A204.1 (cell line): ENCODE data around the gene MAP3K13.
"Not testable (repeated sequence)": the region's sequence is repeated elsewhere in the genome, so short reads cannot be mapped to it uniquely, and the experiment has no call there.

ENCODE experiments used
- FAIRE-seq: peaks from 2 replicates; lab custom pipeline; 2012; peaks lifted over from hg19 to GRCh38; lab: Jason Lieb, UNC

MAP3K13 gene

GRCh38 chr3:185341616-185342458 lies 21.1 kb upstream of the MAP3K13 start:
- FAIRE-seq, result no peak

- FAIRE-seq, result no peak
These were observed 20.3 kb upstream of the MAP3K13 start for GRCh38 chr3:185342459-185343174.

DNA sequence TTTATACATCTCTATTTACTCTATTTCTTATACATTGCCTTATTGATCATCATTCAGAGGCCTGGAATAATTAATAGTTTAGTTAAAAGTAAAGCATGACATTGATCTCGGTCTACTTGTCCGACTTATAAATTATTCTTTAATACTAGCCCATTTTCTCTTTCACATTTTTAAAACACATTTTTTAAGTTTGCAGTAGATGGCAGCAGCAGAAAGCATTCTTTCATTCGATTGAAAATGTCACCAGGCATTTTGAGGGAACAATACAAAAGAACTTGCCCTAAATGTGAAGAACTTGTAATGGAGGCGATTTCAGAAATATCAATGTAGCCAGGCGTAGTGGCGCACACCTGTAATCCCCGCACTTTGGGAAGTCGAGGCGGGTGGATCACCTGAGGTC lies 15.5 kb upstream of the MAP3K13 start:
- no peak for FAIRE-seq

DNA sequence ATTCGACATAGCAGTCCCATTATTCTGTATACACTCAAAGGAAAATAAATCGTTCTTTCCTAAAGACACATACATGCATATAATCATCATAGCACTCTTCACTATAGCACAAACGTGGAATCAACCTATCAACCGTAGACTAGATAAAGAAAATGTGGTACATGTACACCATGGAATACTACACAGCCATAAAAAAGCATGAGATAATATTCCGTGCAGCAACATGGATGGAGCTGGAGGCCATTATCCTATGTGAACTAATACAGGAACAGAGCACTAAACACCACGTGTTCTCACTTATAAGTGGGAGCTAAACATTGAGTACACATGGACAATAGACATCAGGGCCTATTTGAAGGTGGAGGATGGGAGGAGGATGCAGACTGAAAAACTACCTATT lies 12.1 kb upstream of the MAP3K13 start:
- FAIRE-seq, result no peak

GRCh38 chr3:185351396-185351795 lies 11.5 kb upstream of the MAP3K13 start:
- FAIRE-seq, result no peak

GRCh38 chr3:185353225-185353624 lies 9.7 kb upstream of the MAP3K13 start:
- no peak for FAIRE-seq

DNA sequence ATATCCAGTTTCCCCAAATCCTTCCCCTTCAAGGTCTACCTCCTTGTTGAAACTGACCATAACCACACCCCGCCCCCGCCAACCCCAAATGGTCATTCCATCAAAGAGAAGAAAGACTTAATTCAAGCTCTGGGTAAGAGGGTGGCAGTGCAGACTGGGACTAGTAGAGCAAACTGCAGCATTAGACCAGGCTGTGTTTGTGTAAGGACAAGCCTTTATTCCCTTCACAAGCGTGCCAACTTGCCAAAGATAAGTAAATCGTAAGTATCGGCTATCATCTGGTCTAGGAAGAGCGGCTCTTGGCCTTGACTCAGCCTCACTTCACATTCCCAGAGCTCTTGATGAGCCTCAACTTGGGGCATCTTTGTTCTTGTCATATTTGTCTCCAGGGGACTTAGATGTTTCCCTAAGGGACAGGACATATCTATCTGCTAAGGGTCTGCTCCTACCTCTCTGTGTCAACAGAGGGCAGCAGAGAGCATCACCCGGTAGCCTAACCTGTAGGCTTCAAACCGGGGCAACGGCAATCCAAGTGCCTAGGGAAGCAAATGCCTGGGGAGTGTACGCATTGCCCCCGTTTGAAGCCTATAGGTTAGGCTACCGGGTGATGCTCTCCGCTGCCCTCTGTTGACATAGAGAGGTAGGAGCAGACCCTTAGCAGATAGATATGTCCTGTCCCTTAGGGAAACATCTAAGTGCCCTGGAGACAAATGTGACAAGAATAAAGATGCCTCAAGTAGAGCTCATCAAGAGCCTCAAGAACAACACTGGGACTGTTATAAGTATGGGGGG lies 8.9 kb upstream of the MAP3K13 start:
- no peak for FAIRE-seq

- no peak for FAIRE-seq
These were observed 6.4 kb upstream of the MAP3K13 start for GRCh38 chr3:185356499-185356898.

DNA sequence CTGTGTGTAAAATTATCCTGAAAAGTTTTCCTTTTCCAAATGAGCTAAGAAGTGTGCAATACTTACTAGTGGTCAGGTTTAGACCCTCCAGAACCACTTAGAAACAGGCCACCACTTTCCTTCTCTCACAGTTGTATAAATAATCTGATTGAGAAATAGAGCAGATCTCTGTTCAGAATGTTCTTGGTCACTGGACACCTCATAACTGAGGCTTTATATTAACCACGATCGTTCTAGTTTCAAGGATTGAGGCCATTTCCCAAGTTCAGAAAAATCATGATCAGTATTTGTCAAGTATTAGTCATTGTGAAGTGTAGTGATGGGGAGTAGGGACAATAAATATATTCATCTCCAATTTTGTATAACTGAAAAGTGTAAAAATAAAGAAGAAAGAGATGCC lies 1.0 kb upstream of the MAP3K13 start:
- no peak for FAIRE-seq

- no peak for FAIRE-seq
These were observed 797 bp downstream of the MAP3K13 start for GRCh38 chr3:185363662-185364203.

DNA sequence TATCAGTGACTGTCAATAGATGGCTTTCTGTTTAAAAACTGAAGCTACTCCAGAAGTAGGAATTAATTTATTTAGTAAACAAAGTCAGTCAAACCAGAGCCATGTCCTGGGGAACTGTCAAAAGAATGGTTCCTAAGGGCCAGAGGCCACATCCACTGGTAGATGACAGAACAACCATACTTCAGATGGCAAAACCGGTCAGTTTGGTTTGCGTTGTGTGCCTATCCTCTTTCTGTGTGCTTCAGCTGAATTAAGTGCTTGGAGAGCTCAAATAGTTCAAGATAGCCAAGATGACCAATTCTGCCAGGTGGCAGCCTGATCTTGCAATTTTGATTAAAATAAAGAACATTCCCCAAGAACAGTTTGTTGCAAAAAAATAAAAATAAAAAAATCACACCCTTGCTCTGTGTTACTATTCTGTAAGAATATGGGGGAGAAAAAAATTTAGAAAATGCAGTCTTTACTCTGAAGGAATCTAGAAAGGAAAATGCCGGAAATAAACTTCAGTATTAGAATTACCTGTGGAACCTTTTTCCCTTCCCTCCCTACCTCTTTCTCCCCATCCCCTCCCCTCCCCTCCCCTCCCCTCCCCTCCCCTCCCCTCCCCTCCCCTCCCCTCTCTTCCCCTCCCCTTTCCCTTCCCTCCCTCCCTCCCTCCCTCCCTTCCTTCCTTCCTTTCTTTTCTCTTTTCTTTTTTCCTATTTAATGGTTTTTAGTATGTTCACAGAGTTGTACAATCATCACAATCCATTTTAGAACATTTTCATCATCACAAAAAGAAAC lies 2.5 kb downstream of the MAP3K13 start:
- FAIRE-seq, result no peak

DNA sequence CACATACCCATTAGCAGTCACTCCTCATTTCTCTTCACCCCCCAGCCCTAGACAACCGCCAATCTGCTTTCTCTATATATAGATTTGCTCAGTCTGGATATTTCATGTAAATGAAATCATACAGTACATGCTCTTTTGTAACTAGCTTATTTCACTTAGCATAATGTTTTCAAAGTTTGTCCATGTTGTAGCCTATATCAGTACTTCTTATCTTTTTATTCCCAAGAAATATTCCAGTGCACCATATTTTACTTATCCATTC lies 3.1 kb downstream of the MAP3K13 start:
- FAIRE-seq, result no peak

DNA sequence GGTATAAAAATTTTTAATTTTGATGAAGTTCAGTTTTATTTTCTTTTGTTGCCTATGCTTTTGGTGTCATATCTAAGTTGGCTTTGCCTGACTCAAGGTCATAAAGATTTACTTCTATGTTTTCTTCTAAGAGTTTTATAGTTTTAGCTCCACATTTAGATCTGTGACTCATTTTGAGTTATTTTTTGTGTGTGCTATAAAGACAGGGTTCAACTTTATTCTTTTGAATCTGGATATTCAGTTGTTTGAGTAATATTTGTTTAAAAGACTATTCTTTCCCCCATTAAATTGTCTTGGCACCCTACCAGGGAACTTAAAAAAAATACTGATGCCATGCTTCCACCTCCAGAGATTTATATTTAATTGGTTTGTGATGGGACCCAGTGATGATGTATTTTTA lies 4.0 kb downstream of the MAP3K13 start:
- no peak for FAIRE-seq

- FAIRE-seq, result not testable (repeated sequence)
These were observed 7.4 kb downstream of the MAP3K13 start for GRCh38 chr3:185370349-185370748.

DNA sequence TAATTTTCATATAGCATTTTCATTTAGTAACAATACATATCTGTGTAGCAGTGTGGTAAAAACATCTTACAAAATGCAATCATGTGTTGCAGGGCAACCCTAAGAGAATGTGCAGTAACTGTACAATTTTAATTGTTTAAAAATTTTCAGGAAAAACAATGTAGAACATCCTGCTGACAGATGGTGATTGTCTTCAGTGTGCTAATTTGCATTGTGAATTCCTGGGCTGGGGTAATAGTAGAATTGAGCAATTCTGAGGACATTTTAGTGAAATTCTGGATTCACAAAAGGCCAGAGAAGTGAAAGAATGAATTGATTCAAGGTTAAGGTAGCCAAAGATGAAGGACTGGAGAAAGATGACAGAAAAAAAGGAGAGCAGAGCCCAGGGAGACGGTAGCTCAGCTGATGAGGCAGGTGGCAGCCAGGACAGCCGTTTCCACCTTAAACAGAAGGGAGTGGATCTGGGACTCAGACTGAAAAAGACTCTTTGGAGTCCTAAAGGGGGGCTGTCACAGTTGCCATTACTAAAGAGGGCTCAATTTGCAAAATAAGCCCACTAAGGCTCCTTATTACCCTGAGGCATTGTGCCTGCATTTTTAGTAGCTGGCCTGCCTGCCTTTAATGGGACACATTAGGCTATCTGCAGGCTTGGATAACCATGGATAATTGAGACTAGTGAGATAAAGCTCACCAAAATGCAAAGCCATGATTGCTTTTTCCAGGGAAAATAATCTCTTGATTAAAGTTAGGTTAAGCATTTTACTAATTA lies 8.6 kb downstream of the MAP3K13 start:
- no peak for FAIRE-seq

- no peak for FAIRE-seq
These were observed 18.6 kb downstream of the MAP3K13 start for GRCh38 chr3:185381320-185382058.

- FAIRE-seq, result no peak
These were observed 19.2 kb downstream of the MAP3K13 start for GRCh38 chr3:185382154-185382553.

DNA sequence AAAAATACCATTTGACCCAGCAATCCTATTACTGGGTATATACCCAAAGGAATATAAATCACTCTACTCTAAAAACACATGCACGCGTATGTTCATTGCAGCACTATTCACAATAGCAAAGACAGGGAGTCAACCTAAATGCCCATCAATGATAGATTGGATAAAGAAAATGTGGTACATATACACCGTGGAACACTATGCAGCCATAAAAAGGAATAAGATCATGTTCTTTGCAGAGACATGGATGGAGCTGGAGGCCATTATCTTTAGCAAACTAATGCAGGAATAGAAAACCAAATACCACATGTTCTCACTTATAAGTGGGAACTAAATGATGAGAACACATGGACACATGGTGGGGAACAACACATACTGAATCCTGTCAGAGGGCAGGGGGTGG lies 23.6 kb downstream of the MAP3K13 start:
- FAIRE-seq, result not testable (repeated sequence)

GRCh38 chr3:185387646-185388045 lies 24.7 kb downstream of the MAP3K13 start:
- no peak for FAIRE-seq

- FAIRE-seq, result no peak
These were observed 30.1 kb downstream of the MAP3K13 start for GRCh38 chr3:185393055-185393454.

DNA sequence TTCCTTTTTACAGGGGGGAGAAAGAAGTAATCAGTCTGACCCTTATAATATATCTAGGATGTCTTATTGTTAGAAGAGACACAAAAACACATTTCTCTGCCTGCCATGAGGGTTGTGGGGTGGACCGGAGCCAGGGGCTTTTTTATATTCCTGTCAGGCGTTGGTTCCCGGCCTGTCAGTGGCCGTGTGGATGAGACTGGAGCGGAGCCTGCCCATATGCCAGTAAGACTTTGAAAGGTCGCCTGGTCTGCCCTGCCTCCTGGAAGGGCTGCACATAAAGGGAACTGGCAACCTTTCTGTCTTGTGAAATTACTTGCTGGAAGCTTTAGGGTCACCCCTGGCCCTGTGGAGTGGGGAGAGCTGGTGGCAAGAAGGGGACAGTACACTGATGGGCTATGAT lies 34.7 kb downstream of the MAP3K13 start:
- no peak for FAIRE-seq
